Activated T-helper 1 cell treated with Interleukin-2 at 50 U/mL for 16 hours (primary cell): ENCODE measurements around the gene EML1.
"Not testable (repeated sequence)": the region's sequence is repeated elsewhere in the genome, so short reads cannot be mapped to it uniquely, and the experiment has no call there.

Experiments
- DNase-seq: peaks from one replicate; pipeline ENCODE4 v3.0.0-alpha.2; 2020; ENCODE audit warnings: low read depth

Gene EML1

GRCh38 chr14:99755629-99756603 lies 37.3 kb upstream of the EML1 start:
- DNase-seq, result no peak

- no peak for DNase-seq
Observed at GRCh38 chr14:99756796-99757195, 36.4 kb upstream of the EML1 start.

GRCh38 chr14:99757331-99758070 lies 35.7 kb upstream of the EML1 start:
- DNase-seq, result no peak

GRCh38 chr14:99758121-99758821 lies 34.9 kb upstream of the EML1 start:
- no peak for DNase-seq

- no peak for DNase-seq
Observed at GRCh38 chr14:99758872-99759545, 34.2 kb upstream of the EML1 start.

- no peak for DNase-seq
Observed at GRCh38 chr14:99759546-99759925, 33.7 kb upstream of the EML1 start.

GRCh38 chr14:99760817-99761216 lies 32.4 kb upstream of the EML1 start:
- no peak for DNase-seq

GRCh38 chr14:99762911-99763310 lies 30.3 kb upstream of the EML1 start:
- DNase-seq, result not testable (repeated sequence)

- DNase-seq, result no peak
Observed at GRCh38 chr14:99763527-99764221, 29.5 kb upstream of the EML1 start.

GRCh38 chr14:99764222-99764706 lies 28.9 kb upstream of the EML1 start:
- DNase-seq, result no peak

- no peak for DNase-seq
Observed at GRCh38 chr14:99768381-99768780, 24.8 kb upstream of the EML1 start.

GRCh38 chr14:99769123-99769522 lies 24.1 kb upstream of the EML1 start:
- no peak for DNase-seq

GRCh38 chr14:99769799-99770198 lies 23.4 kb upstream of the EML1 start:
- no peak for DNase-seq

GRCh38 chr14:99772371-99773283 lies 20.6 kb upstream of the EML1 start:
- no peak for DNase-seq

GRCh38 chr14:99773521-99774497 lies 19.4 kb upstream of the EML1 start:
- no peak for DNase-seq

- no peak for DNase-seq
Observed at GRCh38 chr14:99774556-99775307, 18.5 kb upstream of the EML1 start.

- no peak for DNase-seq
Observed at GRCh38 chr14:99775351-99775750, 17.9 kb upstream of the EML1 start.

GRCh38 chr14:99777951-99778350 lies 15.3 kb upstream of the EML1 start:
- no peak for DNase-seq
